IMR-90 (cell line): ENCODE measurements around the gene MID1. TPM values are rescaled to one million over a fixed set of nuclear protein-coding genes. Genes with fewer than 3 reads are reported as not detected.

ENCODE experiments used
- ATAC-seq: fragments of 200-7000 bp; cut with Tn5 transposase; 2 replicates; pipeline ENCODE4 v1.9.1; 2020; ENCODE audit warnings: low read depth, mild to moderate bottlenecking, moderate library complexity
- BruUV-seq: library from RNA; stranded (reverse); fragments of 400-500 nt; replicated peaks from 2 replicates; lab custom pipeline; 2021; lab: Mats Ljungman, UMichigan
- CTCF ChIA-PET: fragments of 300-600 bp; formaldehyde crosslinking; extraction: SDS; loops from one replicate; lab custom pipeline; 2021; ENCODE audit warnings: antibody characterized with exemption; lab: Yijun Ruan, JAX
- POLR2A ChIA-PET: fragments of 300-600 bp; sonication (Branson Sonifier 250); formaldehyde crosslinking; loops from one replicate; lab custom pipeline; 2022; ENCODE audit warnings: antibody characterized with exemption; ENCODE audit not compliant: unreplicated experiment; lab: Charles Lee
- DNase-seq: peaks from one replicate; pipeline ENCODE4 v3.0.0; 2013
- H2AFZ ChIP-seq: replicated peaks from 2 replicates; pipeline ENCODE3; 2013; ENCODE audit warnings: low read length, mild to moderate bottlenecking; ENCODE audit not compliant: poor library complexity
- H2AK5ac ChIP-seq: 2 replicates; pipeline ENCODE4 v1.6.1; 2013; ENCODE audit warnings: low read depth, low read length, inconsistent platforms
- H2AK9ac ChIP-seq: replicated peaks from 2 replicates; pipeline ENCODE3; 2013; ENCODE audit warnings: mild to moderate bottlenecking, low read depth, low read length, moderate library complexity; ENCODE audit not compliant: poor library complexity
- H2BK120ac ChIP-seq: 2 replicates; pipeline ENCODE4 v1.6.1; 2013; ENCODE audit warnings: low read depth, low read length, inconsistent platforms
- H2BK15ac ChIP-seq: 3 replicates; pipeline ENCODE4 v1.6.1; 2013; ENCODE audit warnings: low read depth, low read length, inconsistent platforms
- H2BK20ac ChIP-seq: 2 replicates; pipeline ENCODE4 v1.6.1; 2013; ENCODE audit warnings: low read depth, mild to moderate bottlenecking, inconsistent platforms, low read length, moderate library complexity
- H2BK5ac ChIP-seq: 2 replicates; pipeline ENCODE4 v1.6.1; 2013; ENCODE audit warnings: mild to moderate bottlenecking, low read depth, low read length, inconsistent platforms; ENCODE audit not compliant: poor library complexity, severe bottlenecking
- H3K14ac ChIP-seq: replicated peaks from 2 replicates; pipeline ENCODE4 v1.6.1; 2013; ENCODE audit warnings: low read depth, low read length, inconsistent platforms
- H3K18ac ChIP-seq: 2 replicates; pipeline ENCODE4 v1.6.1; 2013; ENCODE audit warnings: low read depth, low read length, control low read depth
- H3K23ac ChIP-seq: 2 replicates; pipeline ENCODE4 v1.6.1; 2013; ENCODE audit warnings: low read depth, low read length, inconsistent platforms
- H3K27ac ChIP-seq: 2 replicates; pipeline ENCODE4 v1.5.1; 2013; ENCODE audit warnings: mild to moderate bottlenecking, control low read depth, low read length; ENCODE audit not compliant: insufficient read depth
- H3K27me3 ChIP-seq: 2 replicates; pipeline ENCODE4 v1.6.1; 2013; ENCODE audit warnings: low read length; ENCODE audit not compliant: control insufficient read depth, insufficient read depth
- H3K36me3 ChIP-seq: 2 replicates; pipeline ENCODE4 v1.6.1; 2013; ENCODE audit warnings: low read length, mixed read lengths; ENCODE audit not compliant: control insufficient read depth, insufficient read depth
- H3K4ac ChIP-seq: 2 replicates; pipeline ENCODE4 v1.6.1; 2013; ENCODE audit warnings: low read depth, low read length, inconsistent platforms
- H3K4me1 ChIP-seq: 2 replicates; pipeline ENCODE4 v1.6.1; 2013; ENCODE audit warnings: low read length, mixed read lengths; ENCODE audit not compliant: control insufficient read depth, insufficient read depth
- H3K4me2 ChIP-seq: 2 replicates; pipeline ENCODE4 v1.6.1; 2013; ENCODE audit warnings: low read depth, mild to moderate bottlenecking, control low read depth, low read length, moderate library complexity
- H3K4me3 ChIP-seq: 2 replicates; pipeline ENCODE4 v1.5.1; 2013; ENCODE audit warnings: low read depth, mild to moderate bottlenecking, control low read depth, low read length, moderate library complexity; ENCODE audit not compliant: insufficient read depth
- H3K56ac ChIP-seq: 2 replicates; pipeline ENCODE4 v1.6.1; 2013; ENCODE audit warnings: low read length, inconsistent platforms; ENCODE audit not compliant: insufficient read depth; ENCODE audit errors: extremely low read depth
- H3K79me1 ChIP-seq, 2 experiments: 2 replicates each; pipeline ENCODE4 v1.6.1; 2013; ENCODE audit warnings: low read length in 2 of 2, inconsistent platforms in 1 of 2, low read depth in 1 of 2
- H3K9ac ChIP-seq: 2 replicates; pipeline ENCODE4 v1.6.1; 2013; ENCODE audit warnings: low read depth, low read length, control low read depth
- H3K9me1 ChIP-seq: 2 replicates; pipeline ENCODE4 v1.6.1; 2013; ENCODE audit warnings: low read length, inconsistent platforms; ENCODE audit not compliant: insufficient read depth
- H3K9me3 ChIP-seq: 2 replicates; pipeline ENCODE4 v1.6.1; 2013; ENCODE audit warnings: low read length; ENCODE audit not compliant: control insufficient read depth, insufficient read depth
- H4K20me1 ChIP-seq: 2 replicates; pipeline ENCODE4 v1.6.1; 2013; ENCODE audit warnings: low read length, inconsistent platforms; ENCODE audit not compliant: insufficient read depth
- H4K5ac ChIP-seq: 2 replicates; pipeline ENCODE4 v1.6.1; 2013; ENCODE audit warnings: mild to moderate bottlenecking, low read depth, low read length, control low read depth
- H4K8ac ChIP-seq, 2 experiments: 2 replicates each; pipeline ENCODE4 v1.6.1; 2013; ENCODE audit warnings: low read depth in 2 of 2, low read length in 2 of 2, control low read depth in 1 of 2, inconsistent platforms in 1 of 2
- H4K91ac ChIP-seq: 2 replicates; pipeline ENCODE4 v1.6.1; 2013; ENCODE audit warnings: low read depth, low read length, inconsistent platforms; ENCODE audit not compliant: insufficient read depth
- MAZ ChIP-seq: IDR thresholded peaks from 2 replicates; pipeline ENCODE4 v1.6.1; 2012; ENCODE audit warnings: low read depth, mild to moderate bottlenecking, low read length, improper control_type of control experiment, moderate library complexity, borderline replicate concordance
- WGBS, 2 experiments: methylation state at CpG; one replicate each; pipeline versions ENCODE4 v1.1.5 to v1.1.7; 2013; ENCODE audit warnings: missing lambda C conversion rate in 2 of 2; ENCODE audit not compliant: insufficient read length in 1 of 2; ENCODE audit errors: extremely low coverage in 2 of 2; 5-methylcytosine and 5-hydroxymethylcytosine counted together
- dilution Hi-C: fragments of 300-500 bp; cut with HindIII; formaldehyde crosslinking; loops from one replicate; pipeline ENCODE4 v1.14.3; 2018; ENCODE audit warnings: low sequenced_read_pairs; ENCODE audit not compliant: unreplicated experiment
- in situ Hi-C: fragments of 300-500 bp; cut with MboI; formaldehyde crosslinking; loops from 3 replicates; pipeline ENCODE4 v1.14.3; 2019; ENCODE audit warnings: low sequenced_read_pairs, inconsistent platforms, mixed read lengths
- intact Hi-C: fragments of 100-400 bp; cut with micrococcal nuclease; formaldehyde crosslinking; loops from 2 replicates; pipeline ENCODE4 v1.10.0; 2022
- polyA plus RNA-seq, 3 experiments: library from polyadenylated mRNA; depleted of rRNA; stranded (reverse); fragments of >200 nt; gene quantifications; 2 replicates each; pipeline ENCODE4 v1.2.3, GENCODE V29; 2012; ENCODE audit warnings: low replicate concordance in 1 of 3
- total RNA-seq: library from RNA; depleted of rRNA; stranded (reverse); fragments of >200 nt; gene quantifications from 2 replicates; pipeline ENCODE4 v1.2.3, GENCODE V29; 2012

Gene MID1
- total and polyA plus RNA-seq, 2 of the 4 experiments (the other 2 are of a cell fraction) = 37.2 to 106 TPM

GRCh38 chrX:10450229-10450958, 170.0 kb downstream of the MID1 start:
- H4K20me1 ChIP-seq = no peaks in the 10 kb centered on the region
- intact Hi-C loops (no loop called here), dilution Hi-C loops (no loop called here), in situ Hi-C loops (no loop called here)
- peak overlapping the region; percentile 49 to 87; a peak in 2 of 4 replicates for H4K8ac ChIP-seq
- H2AFZ ChIP-seq = no peak overlapping the region
- TF ChIP-seq MAZ = no peak
- peak; percentile 82 for DNase-seq
- peak overlapping the region; percentile 56; the same call in 1 of the 2 replicates for H4K91ac ChIP-seq
- H3K4ac ChIP-seq = peak overlapping the region; percentile 75; the same call in 1 of the 2 replicates
- peak overlapping the region; percentile 52; the same call in 1 of the 2 replicates for H3K23ac ChIP-seq
- H2AK5ac ChIP-seq = 0 out of 2 replicates have a peak overlapping the region, but pooled peaks have one; percentile 78
- H3K9me3 ChIP-seq = peaks cover 2% of the 10 kb centered on the region; the same call in 1 of the 2 replicates
- H3K79me1 ChIP-seq = peaks cover 0 to 4% of the 10 kb centered on the region in 2 experiments; a peak in 1 of 4 replicates
- peak overlapping the region; percentile 91 for H2BK5ac ChIP-seq
- peak overlapping the region; percentile 89; the same call in 1 of the 2 replicates for H2BK120ac ChIP-seq
- H3K27ac ChIP-seq = peak overlapping the region; percentile 55; the same call in 1 of the 2 replicates
- H4K5ac ChIP-seq = no peak overlapping the region
- BruUV-seq = no TSS peak
- ChIA-PET CTCF (interaction anchor here (0.7 to 1.1 kb wide), 2 partner anchors 13 to 18 kb away, joined by 3 read pairs; no protein-coding TSS in a partner anchor), POLR2A (no interaction called here)
- peak overlapping the region; percentile 69 for H3K14ac ChIP-seq
- 0 out of 3 replicates have a peak overlapping the region, but pooled peaks have one; percentile 23 for H2BK15ac ChIP-seq
- WGBS, 2 experiments = no CpG with 5 or more reads among the region's 5 CpGs
- H3K4me1 ChIP-seq = peaks cover 5% of the 10 kb centered on the region
- peaks cover 19% of the 10 kb centered on the region for H3K36me3 ChIP-seq
- H2BK20ac ChIP-seq = 0 out of 2 replicates have a peak overlapping the region, but pooled peaks have one; percentile 80
- no peak overlapping the region for H3K4me3 ChIP-seq
- peak overlapping the region; percentile 76; the same call in 1 of the 2 replicates for H3K18ac ChIP-seq
- no peaks in the 10 kb centered on the region for H3K27me3 ChIP-seq
- peak overlapping the region; percentile 10; the same call in 1 of the 2 replicates for H3K4me2 ChIP-seq
- no peak overlapping the region for H3K9ac ChIP-seq
- ATAC-seq = peak; percentile 87
- no peaks in the 10 kb centered on the region for H3K9me1 ChIP-seq
- no peak overlapping the region for H3K56ac ChIP-seq
- no peak overlapping the region for H2AK9ac ChIP-seq
